Uterus (tissue), 4 donors: Measurements from ENCODE around the gene PRR5L. TPM values are rescaled to one million over a fixed set of nuclear protein-coding genes. Genes with fewer than 3 reads are reported as not detected.

Source experiments
- DNase-seq, 2 donors: peaks; one replicate each; pipeline ENCODE4 v3.0.0-alpha.2; 2019 to 2020
- H3K27ac ChIP-seq, 2 donors: fragments of 200-600 bp; sonication (generic); 1 replicate in 1 of 2; 2 replicates in 1 of 2; pipeline ENCODE4 v1.5.1; 2016 to 2018
- H3K27me3 ChIP-seq, 2 donors: fragments of 200-600 bp; sonication (generic); one replicate each; pipeline ENCODE4 v1.5.1; 2018 to 2019; ENCODE audit warnings: control low read depth in 1 of 2
- H3K36me3 ChIP-seq, 2 donors: fragments of 200-600 bp; sonication (generic); one replicate each; pipeline ENCODE4 v1.5.1; 2019; ENCODE audit warnings: control low read depth in 1 of 2
- H3K4me1 ChIP-seq, 2 donors: fragments of 200-600 bp; sonication (generic); one replicate each; pipeline ENCODE4 v1.5.1; 2018 to 2019; ENCODE audit warnings: control low read depth in 1 of 2
- H3K4me3 ChIP-seq, 2 donors: fragments of 200-600 bp; sonication (generic); 1 replicate in 1 of 2; 2 replicates in 1 of 2; pipeline ENCODE4 v1.5.1; 2018 to 2019; ENCODE audit warnings: mild to moderate bottlenecking in 1 of 2
- H3K9me3 ChIP-seq, 2 donors: fragments of 200-600 bp; sonication (generic); one replicate each; pipeline ENCODE4 v1.5.1; 2019; ENCODE audit warnings: control low read depth in 1 of 2
- CTCF ChIP-seq, 4 experiments: fragments of 200-600 bp in 2 of 4; fragments of 450-650 bp in 2 of 4; sonication (generic) in 2 of 4; IDR thresholded peaks; one replicate each; pipeline ENCODE4 v1.5.1; 2016 to 2019; ENCODE audit warnings: antibody characterized with exemption in 4 of 4, mild to moderate bottlenecking in 2 of 4, moderate library complexity in 1 of 4
- POLR2A ChIP-seq, 2 donors: fragments of 450-650 bp; IDR thresholded peaks; one replicate each; pipeline ENCODE4 v1.6.1; 2016; ENCODE audit warnings: antibody characterized with exemption in 2 of 2, mild to moderate bottlenecking in 1 of 2, moderate library complexity in 1 of 2
- intact Hi-C: fragments of 100-400 bp; cut with DNase I; formaldehyde crosslinking; loops from one replicate; pipeline ENCODE4 v1.15.1; 2023; ENCODE audit warnings: low total_unique reads
- total RNA-seq, 4 donors: library from RNA; depleted of rRNA in 3 of 4; stranded (reverse); fragments of >200 nt in 3 of 4; gene quantifications; one replicate each; pipeline versions ENCODE4 v1.1.0 to v1.2.4, GENCODE V29; 2014 to 2023
- donor health status: DM: yes; HTN: yes; CAD: no.

PRR5L gene
- 10 to 100 TPM in 3 of 4 donors, 1 to 10 TPM in 1; 7.7 to 62.1 (median 27.8) TPM for total RNA-seq

- H3K27me3 ChIP-seq, result no peaks in the 10 kb centered on the region
- no peak within 1 kb of the TSS for H3K27ac ChIP-seq
- TF ChIP-seq CTCF (IDR thresholded peaks at IDR 0.05) (no peak), POLR2A (IDR thresholded peaks at IDR 0.05) (no peak)
- H3K4me1 ChIP-seq, result no peaks in the 10 kb centered on the region
- H3K36me3 ChIP-seq, result no peaks in the 10 kb centered on the region
- no peak within 1 kb of the TSS for H3K4me3 ChIP-seq
- H3K9me3 ChIP-seq, result no peaks in the 10 kb centered on the region
- intact Hi-C loops, result no loop called here
- DNase-seq, result no peak
These were observed at the start of gene PRR5L for GRCh38 chr11:36295926-36296325. Gene PRR5L (plus strand): TSS chr11:36296288. CDS start chr11:36401122, 104,834 bp downstream.

DNA sequence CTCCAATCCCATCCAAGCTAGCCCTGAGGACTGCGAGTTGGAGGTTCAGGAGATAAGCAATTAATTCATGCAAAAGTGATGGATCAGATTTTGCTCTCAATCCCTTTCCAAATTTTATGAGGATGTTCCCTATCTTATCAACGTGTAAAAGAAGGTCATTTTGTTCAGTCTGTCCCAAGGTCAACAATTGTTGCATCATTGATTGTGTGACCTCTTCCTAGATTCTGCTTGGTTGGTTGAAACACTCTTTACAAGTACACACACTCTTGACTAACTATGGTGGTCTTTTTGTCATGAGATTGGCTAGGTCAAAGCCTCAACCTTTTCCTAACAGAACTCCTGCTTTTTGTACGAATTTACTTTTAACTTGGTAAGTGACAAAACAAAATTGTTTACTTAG is 48.6 kb upstream of the PRR5L start:
- intact Hi-C loops, result no loop called here

GRCh38 chr11:36248436-36248835 is 47.7 kb upstream of the PRR5L start:
- no peak for TF ChIP-seq POLR2A (IDR thresholded peaks at IDR 0.05)
- no peak for TF ChIP-seq CTCF (IDR thresholded peaks at IDR 0.05)
- peak overlapping the region; percentile 63 to 64 for H3K27ac ChIP-seq
- H3K9me3 ChIP-seq, result no peaks in the 10 kb centered on the region
- intact Hi-C loops, result no loop called here
- no peaks in the 10 kb centered on the region for H3K36me3 ChIP-seq
- H3K4me1 ChIP-seq, result no peaks in the 10 kb centered on the region
- DNase-seq, result no peak
- H3K27me3 ChIP-seq, result no peaks in the 10 kb centered on the region
- no peak overlapping the region for H3K4me3 ChIP-seq

More for the DNA sequence above, 48.6 kb upstream of the PRR5L start:
- no peak for DNase-seq
- Histone ChIP-seq H3K27ac (no peak overlapping the region), H3K4me1 (no peaks in the 10 kb centered on the region), H3K36me3 (no peaks in the 10 kb centered on the region), H3K9me3 (no peaks in the 10 kb centered on the region), H3K27me3 (no peaks in the 10 kb centered on the region), H3K4me3 (no peak overlapping the region)
- TF ChIP-seq POLR2A (IDR thresholded peaks at IDR 0.05), result no peak
- TF ChIP-seq CTCF (IDR thresholded peaks at IDR 0.05), result no peak

DNA sequence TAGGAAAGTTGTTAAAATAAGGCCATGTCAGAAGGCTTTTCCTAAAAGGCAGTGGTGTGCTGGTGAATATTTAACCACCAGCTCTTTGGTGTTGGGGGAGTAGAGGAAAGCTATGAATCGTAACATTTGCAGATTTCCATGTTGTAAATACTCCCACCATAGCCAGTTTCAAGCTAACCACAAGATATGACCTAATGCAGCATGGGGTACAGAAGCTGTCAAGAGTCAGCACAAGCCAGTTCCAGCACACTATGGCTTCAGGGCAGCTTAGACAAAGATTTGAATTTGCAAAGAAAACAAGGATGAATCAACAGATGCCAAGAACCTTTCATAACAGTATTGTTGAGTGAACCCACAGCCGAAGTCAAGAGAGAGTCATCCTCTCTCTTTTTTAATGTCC is 46.8 kb upstream of the PRR5L start:
- Histone ChIP-seq H3K27me3 (no peaks in the 10 kb centered on the region), H3K27ac (peak overlapping the region; percentile 63 to 64), H3K4me3 (no peak overlapping the region), H3K9me3 (no peaks in the 10 kb centered on the region), H3K4me1 (no peaks in the 10 kb centered on the region), H3K36me3 (no peaks in the 10 kb centered on the region)
- no peak for TF ChIP-seq CTCF (IDR thresholded peaks at IDR 0.05)
- no peak for TF ChIP-seq POLR2A (IDR thresholded peaks at IDR 0.05)
- intact Hi-C loops, result no loop called here
- DNase-seq, result peak in 1 of 2 donors; percentile 42

GRCh38 chr11:36251823-36252222 is 44.3 kb upstream of the PRR5L start:
- H3K27ac ChIP-seq, result no peak overlapping the region
- no peak for DNase-seq
- intact Hi-C loops, result no loop called here
- H3K27me3 ChIP-seq, result no peaks in the 10 kb centered on the region
- no peaks in the 10 kb centered on the region for H3K36me3 ChIP-seq
- no peaks in the 10 kb centered on the region for H3K4me1 ChIP-seq
- TF ChIP-seq CTCF (IDR thresholded peaks at IDR 0.05) (no peak), POLR2A (IDR thresholded peaks at IDR 0.05) (no peak)
- no peaks in the 10 kb centered on the region for H3K9me3 ChIP-seq
- H3K4me3 ChIP-seq, result no peak overlapping the region
